ENCODE measurements around the gene PCDHGC3. TPM values are rescaled to one million over a fixed set of nuclear protein-coding genes. Genes with fewer than 3 reads are reported as not detected.

Gene PCDHGC3
- total RNA-seq, 2 experiments from 2014 or later, result not detected

DNA sequence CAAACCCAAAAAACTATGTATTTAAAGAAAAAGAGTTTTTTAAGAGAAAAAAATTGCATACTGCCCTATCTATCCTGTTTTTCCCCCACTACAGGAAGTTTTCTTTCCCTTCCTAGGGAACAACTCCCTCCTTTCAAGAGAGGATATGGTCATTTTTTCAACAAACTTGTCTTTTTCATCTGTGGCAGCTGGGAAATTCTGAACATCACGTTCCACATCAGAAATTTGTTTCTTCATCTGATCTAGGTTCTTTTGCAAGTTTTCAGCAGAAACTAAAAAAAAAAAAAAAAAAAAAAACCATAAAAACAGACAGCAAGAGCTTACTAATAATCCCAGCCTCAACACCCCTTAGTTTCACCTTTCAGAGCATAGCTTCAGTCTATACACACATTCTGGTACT lies 51.7 kb downstream of the PCDHGC3 start:
- ATAC-seq (ENCODE audit: low read depth) (no peak), DNase-seq (no peak)
- Mint-ChIP-seq H3K4me1 (peaks cover 11% of the 10 kb centered on the region), H3K27me3 (no peaks in the 10 kb centered on the region), H3K27ac (no peak overlapping the region), H3K36me3 (peaks cover 33% of the 10 kb centered on the region), H3K4me3 (no peak overlapping the region), H3K9me3 (no peaks in the 10 kb centered on the region)
- POLR2A ChIA-PET, result no interaction called here

Other genes with a start within 250 kb of the PCDHGC3 start
- gene PCDHB15, start 230.6 kb upstream of the PCDHGC3 start, total RNA-seq, result under 1 TPM in 1 of 2 experiments, not detected in 1; 0.06 TPM
- 1 to 10 TPM in 1 of 2 experiments, under 1 TPM in 1; 0.99 to 1.3 TPM for gene SLC25A2, start 171.9 kb upstream of the PCDHGC3 start, total RNA-seq
- gene TAF7, start 155.2 kb upstream of the PCDHGC3 start, total RNA-seq, result 10 to 100 TPM; 86.2 to 95.9 TPM
- under 1 TPM; 0.11 to 0.31 TPM for gene PCDHGA1, start 145.5 kb upstream of the PCDHGC3 start, total RNA-seq
- gene PCDHGA2, start 137.2 kb upstream of the PCDHGC3 start, total RNA-seq, result under 1 TPM; 0.08 to 0.09 TPM
- under 1 TPM in 1 of 2 experiments, not detected in 1; 0.14 TPM for gene PCDHGA3, start 132.1 kb upstream of the PCDHGC3 start, total RNA-seq
- gene PCDHGB1, start 125.9 kb upstream of the PCDHGC3 start, total RNA-seq, result not detected
- gene PCDHGA4, start 120.9 kb upstream of the PCDHGC3 start, total RNA-seq, result under 1 TPM; 0.25 to 0.28 TPM
- under 1 TPM; 0.64 to 0.88 TPM for gene PCDHGB2, start 116.0 kb upstream of the PCDHGC3 start, total RNA-seq
- under 1 TPM; 0.23 to 0.30 TPM for gene PCDHGA5, start 111.8 kb upstream of the PCDHGC3 start, total RNA-seq
- under 1 TPM; 0.44 to 0.82 TPM for gene PCDHGB3, start 105.7 kb upstream of the PCDHGC3 start, total RNA-seq
- under 1 TPM; 0.28 to 0.33 TPM for gene PCDHGA6, start 102.1 kb upstream of the PCDHGC3 start, total RNA-seq
- gene PCDHGA7, start 93.2 kb upstream of the PCDHGC3 start, total RNA-seq, result under 1 TPM; 0.26 to 0.28 TPM
- gene PCDHGB4, start 88.3 kb upstream of the PCDHGC3 start, total RNA-seq, result under 1 TPM in 1 of 2 experiments, not detected in 1; 0.11 TPM
- under 1 TPM; 0.09 to 0.11 TPM for gene PCDHGA8, start 83.3 kb upstream of the PCDHGC3 start, total RNA-seq
- gene PCDHGB5, start 78.0 kb upstream of the PCDHGC3 start, total RNA-seq, result not detected
- under 1 TPM in 1 of 2 experiments, not detected in 1; 0.11 TPM for gene PCDHGA9, start 73.2 kb upstream of the PCDHGC3 start, total RNA-seq
- under 1 TPM; 0.11 to 0.14 TPM for gene PCDHGB6, start 67.9 kb upstream of the PCDHGC3 start, total RNA-seq
- gene PCDHGA10, start 63.0 kb upstream of the PCDHGC3 start, total RNA-seq, result under 1 TPM in 1 of 2 experiments, not detected in 1; 0.14 TPM
- gene PCDHGB7, start 58.3 kb upstream of the PCDHGC3 start, total RNA-seq, result under 1 TPM in 1 of 2 experiments, not detected in 1; 0.11 TPM
- under 1 TPM; 0.08 to 0.09 TPM for gene PCDHGA11, start 54.9 kb upstream of the PCDHGC3 start, total RNA-seq
- gene PCDHGA12, start 45.5 kb upstream of the PCDHGC3 start, total RNA-seq, result under 1 TPM in 1 of 2 experiments, not detected in 1; 0.11 TPM
- not detected for gene PCDHGC4, start 9.1 kb downstream of the PCDHGC3 start, total RNA-seq
- not detected for gene PCDHGC5, start 13.1 kb downstream of the PCDHGC3 start, total RNA-seq
- gene DIAPH1, start 143.0 kb downstream of the PCDHGC3 start, total RNA-seq, result 100 to 1,000 TPM; 244 to 256 TPM
- 10 to 100 TPM; 85.8 to 89.6 TPM for gene HDAC3, start 160.9 kb downstream of the PCDHGC3 start, total RNA-seq
- gene RELL2, start 161.0 kb downstream of the PCDHGC3 start, total RNA-seq, result 10 to 100 TPM; 31.4 to 31.6 TPM
- gene FCHSD1, start 175.5 kb downstream of the PCDHGC3 start, total RNA-seq, result 10 to 100 TPM; 98.3 to 99.1 TPM
- gene ARAP3, start 206.3 kb downstream of the PCDHGC3 start, total RNA-seq, result 10 to 100 TPM; 17.0 to 17.9 TPM

Measured in activated naive CD8-positive, alpha-beta T cell treated with anti-CD3 and anti-CD28 coated beads, Interleukin-2, amount 10 ng/mL, durations not matched to agents 7 days and 5 days (primary cell).